Adrenal gland (tissue), 5 donors: ENCODE measurements around the gene VPS26B.

Experiments
- CTCF ChIP-seq, 6 experiments: fragments of 450-650 bp in 4 of 6; fragments of 200-600 bp in 2 of 6; sonication (generic) in 1 of 6; IDR thresholded peaks; 1 replicate in 5 of 6; 2 replicates in 1 of 6; pipeline versions ENCODE4 v1.5.1 to v1.8.0; 2016 to 2021; ENCODE audit warnings: antibody characterized with exemption in 6 of 6, mild to moderate bottlenecking in 2 of 6, moderate library complexity in 1 of 6
- POLR2A ChIP-seq, 2 donors: fragments of 450-650 bp; IDR thresholded peaks; one replicate each; pipeline ENCODE4 v1.6.1; 2017; ENCODE audit warnings: antibody characterized with exemption in 2 of 2, mild to moderate bottlenecking in 2 of 2, moderate library complexity in 1 of 2
- donor health status: DM: no; HTN: no; CAD: no.

- TF ChIP-seq CTCF (IDR thresholded peaks at IDR 0.05), result no peak
- no peak for TF ChIP-seq POLR2A (IDR thresholded peaks at IDR 0.05)
These were observed 40.7 kb downstream of the VPS26B start for GRCh38 chr11:134264966-134265764.
